GM15510 (cell line): ENCODE data around the gene APOBEC3A.

Experiments
- POLR2A ChIP-seq: IDR thresholded peaks from 3 replicates; pipeline ENCODE4 v1.6.1; 2011; ENCODE audit warnings: borderline replicate concordance; ENCODE audit not compliant: insufficient read length; ENCODE audit errors: extremely low read depth

The APOBEC3A gene

DNA sequence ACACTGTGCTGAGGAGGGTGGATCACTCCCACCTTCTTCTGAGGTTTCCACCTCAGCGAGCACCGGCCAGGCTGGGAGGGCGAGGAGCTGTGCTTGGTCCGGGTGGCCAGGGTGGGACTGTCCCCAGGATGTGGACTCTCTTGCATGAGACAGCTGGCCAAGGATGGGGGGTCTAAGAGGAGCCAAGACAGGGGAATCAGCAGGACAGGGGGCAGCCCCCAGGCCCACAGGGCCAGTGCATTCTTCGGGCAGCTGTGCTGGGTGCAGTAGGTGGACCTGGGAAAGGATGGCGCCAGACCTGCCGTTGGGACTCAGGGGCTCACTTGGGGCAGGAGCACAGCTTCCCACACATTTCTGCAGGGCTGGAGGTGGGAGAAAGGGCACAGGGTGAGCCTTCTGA, 9.5 kb downstream of the APOBEC3A start:
- no peak for TF ChIP-seq POLR2A

DNA sequence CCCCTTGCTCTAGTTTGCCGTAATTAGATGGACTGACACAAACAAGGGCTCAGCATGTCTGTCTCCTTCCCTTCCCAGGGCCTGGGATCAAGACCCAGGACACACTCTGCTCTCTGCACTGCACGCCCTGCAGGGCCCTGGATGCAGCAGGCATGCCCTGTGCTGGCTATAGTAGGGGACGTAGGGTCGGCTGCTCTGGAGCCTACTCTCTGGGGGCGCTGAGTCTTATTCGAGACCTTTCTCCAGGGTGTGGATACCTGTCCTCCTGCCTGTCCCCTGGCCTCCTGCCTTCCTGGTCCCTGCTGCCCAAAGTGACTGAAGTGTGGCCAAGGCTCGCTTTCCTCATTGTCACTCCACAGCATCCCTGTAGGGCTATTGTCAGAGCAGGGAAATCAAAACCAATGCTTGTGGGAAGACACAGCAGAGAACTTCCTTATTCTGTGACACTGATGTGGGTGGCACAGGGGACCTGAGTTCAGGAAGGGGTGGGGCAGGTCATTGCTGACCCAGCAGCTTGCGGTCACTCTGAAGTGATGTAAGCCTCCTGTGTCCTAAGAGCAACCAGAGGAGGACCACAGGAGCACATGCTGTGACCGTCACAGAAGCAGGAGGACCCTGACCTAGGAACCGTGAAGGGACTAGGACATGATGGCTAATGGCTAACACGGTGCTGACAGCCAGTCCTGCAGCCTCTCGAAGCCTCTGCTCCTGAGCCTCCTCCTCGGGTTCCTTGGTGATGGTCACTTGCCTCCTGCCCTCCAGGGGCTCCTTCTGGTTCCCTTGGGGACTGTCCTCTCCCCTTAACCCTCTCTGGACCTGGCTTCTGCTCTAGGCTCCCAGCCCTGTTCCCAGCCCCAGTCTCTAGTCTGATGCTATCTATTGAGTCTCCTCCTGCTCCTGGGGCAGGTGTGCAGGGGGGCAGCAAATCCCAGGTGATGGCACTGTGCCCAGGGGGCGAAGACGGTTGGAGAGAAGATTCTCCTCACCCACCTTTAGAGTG, 10.3 kb downstream of the APOBEC3A start:
- TF ChIP-seq POLR2A: no peak

DNA sequence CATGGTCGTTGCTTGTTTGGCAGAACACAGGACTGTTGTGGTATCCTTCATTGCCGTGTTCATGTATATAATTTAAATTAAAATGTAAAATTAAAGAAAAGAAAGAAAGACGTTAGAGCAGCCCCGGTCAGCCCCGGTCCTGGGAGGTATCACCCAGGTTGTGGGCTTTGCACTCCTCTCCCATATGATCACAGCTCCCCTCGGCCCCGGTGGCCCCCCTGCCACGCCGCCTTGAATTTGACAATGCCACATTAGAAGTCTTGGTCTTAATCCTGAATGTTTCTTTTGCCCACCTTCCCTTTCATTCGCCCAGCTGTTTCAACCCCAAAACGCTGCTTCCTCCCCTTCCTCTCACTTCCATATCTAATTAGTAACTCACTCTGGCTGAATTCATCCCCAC, 11.4 kb downstream of the APOBEC3A start:
- TF ChIP-seq POLR2A: no peak

- TF ChIP-seq POLR2A: no peak
Measured at GRCh38 chr22:38970551-38970950, 13.1 kb downstream of the APOBEC3A start.

DNA sequence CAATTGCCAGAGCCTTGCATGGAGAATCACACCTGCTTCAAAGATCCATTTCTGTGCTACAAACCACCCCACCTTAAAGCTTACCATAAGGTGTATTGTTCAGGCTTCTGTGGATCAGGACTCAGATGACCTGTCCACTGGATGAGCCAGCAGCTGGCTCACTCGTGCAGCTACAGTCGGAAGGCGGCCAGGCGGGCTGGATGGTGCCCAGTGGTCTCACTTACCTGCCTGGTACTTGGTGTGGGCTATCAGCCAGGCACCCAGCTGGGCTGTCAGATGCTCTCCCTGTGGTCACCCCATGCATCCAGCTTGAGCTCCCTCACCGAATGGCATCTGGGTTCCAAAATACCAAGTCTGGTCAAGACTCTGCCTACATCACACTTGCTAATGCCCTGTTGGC, 13.8 kb downstream of the APOBEC3A start:
- no peak for TF ChIP-seq POLR2A

DNA sequence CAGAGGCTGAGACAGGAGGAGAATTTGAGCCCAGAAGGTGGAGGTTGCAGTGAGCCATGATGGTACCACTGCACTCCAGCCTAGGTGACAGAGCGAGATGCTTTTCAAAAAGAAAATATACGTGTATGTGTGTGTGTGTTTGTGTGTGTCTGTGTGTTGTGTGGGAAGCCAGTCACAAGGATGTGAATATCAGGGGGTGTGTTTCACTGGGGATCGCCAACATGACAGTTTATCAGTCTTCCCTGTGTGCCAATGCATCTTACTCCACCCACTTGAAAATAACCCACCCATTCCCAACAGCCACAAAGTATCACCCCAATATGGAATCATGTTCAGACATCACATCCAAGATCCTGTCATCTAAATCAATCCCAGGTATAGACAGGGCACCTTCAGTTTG, 14.4 kb downstream of the APOBEC3A start:
- no peak for TF ChIP-seq POLR2A

- TF ChIP-seq POLR2A: no peak
Measured at GRCh38 chr22:38972558-38972957, 15.1 kb downstream of the APOBEC3A start.

GRCh38 chr22:38973289-38974169, 16.1 kb downstream of the APOBEC3A start:
- no peak for TF ChIP-seq POLR2A

DNA sequence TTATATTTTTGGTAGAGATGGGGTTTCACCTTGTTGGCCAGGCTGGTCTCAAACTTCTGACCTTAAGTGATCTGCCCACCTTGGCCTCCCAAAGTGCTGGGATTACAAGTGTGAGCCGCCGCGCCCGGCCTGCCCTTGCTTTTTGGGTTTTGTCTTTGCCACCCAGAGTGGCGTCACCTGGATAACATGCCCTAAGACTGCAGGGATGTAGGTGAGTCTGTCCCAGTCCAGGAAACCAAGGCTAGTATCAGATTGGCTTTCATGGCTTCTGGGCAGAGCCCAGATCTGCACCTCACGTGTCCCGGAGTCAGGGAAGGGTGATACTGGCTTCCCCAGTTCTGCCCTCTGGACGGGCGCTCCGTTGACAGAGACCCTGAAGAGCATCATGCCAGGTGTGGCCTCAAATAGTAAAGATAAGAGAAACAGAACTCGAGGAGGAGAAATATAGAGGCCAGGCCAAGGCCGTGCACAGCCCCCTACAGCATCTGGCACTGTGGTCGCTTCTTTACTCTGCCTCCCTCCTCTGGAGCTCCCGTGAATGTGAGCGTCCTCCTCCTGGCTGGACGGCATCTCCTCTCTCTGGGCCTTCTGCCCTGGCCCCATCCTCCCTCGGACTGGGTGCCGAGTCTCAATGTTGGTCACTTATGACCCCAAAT, 16.9 kb downstream of the APOBEC3A start:
- no peak for TF ChIP-seq POLR2A

GRCh38 chr22:38974826-38975175, 17.4 kb downstream of the APOBEC3A start:
- no peak for TF ChIP-seq POLR2A

DNA sequence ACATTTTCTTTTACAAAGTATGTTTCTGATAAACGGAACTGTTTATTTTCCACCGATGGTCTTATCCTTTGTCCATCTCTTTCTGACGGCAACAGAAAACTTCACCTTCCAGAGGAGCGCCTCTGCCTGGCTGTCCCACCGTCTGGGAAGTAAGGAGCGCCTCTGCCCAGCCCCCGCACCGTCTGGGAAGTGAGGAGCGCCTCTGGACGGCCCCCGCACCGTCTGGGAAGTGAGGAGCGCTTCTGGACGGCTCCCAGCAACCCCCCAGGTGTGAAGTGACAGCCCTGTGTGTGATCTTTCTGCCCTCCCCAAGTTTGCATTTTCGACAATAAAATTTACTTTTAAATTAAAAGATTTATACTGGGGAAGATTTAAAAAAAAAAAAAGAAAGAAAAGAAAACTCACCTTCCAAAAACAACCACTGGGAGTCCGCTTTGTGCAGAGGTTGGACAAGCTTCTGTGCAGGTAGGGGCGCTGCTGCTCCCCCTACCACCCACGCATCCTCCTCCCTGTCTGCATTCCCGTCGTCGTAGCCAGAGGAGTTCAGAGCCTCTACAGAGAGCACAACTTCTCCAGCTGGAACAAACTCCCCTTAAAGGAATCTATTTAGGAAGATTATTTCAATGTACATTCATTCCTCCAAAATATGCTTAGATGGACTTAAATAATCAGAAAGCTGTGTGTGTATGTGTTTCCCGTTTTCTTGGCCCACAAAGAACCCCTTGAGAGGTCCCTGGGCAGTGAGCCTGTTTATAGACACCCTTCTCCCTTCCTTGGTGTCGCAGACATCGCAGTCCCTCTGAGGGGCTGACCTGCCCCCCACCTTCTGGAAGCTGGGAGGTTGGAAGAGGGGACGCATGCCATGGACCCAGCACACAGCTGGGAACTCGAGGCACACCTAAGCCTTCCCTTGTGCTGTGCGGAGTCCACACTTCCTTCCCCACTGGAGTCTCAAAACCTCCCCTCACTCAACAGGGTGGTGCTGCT, 23.9 kb downstream of the APOBEC3A start:
- no peak for TF ChIP-seq POLR2A

GRCh38 chr22:38981992-38982927, 24.9 kb downstream of the APOBEC3A start, which contains the start of gene APOBEC3B:
Gene APOBEC3B, plus strand, starts transcription at chr22:38982347. Its CDS starts 107 bp downstream, at chr22:38982454.
- peak; percentile 27 for TF ChIP-seq POLR2A

- no peak for TF ChIP-seq POLR2A
Measured at GRCh38 chr22:38984224-38984623, 26.8 kb downstream of the APOBEC3A start.
